Suprapubic skin (tissue), 4 donors: ENCODE data around the gene SRSF11.

Experiments used
- EP300 ChIP-seq: sonication (generic); formaldehyde crosslinking; IDR thresholded peaks from one replicate; pipeline ENCODE4 v1.6.1; 2017; ENCODE audit warnings: antibody characterized with exemption
- POLR2A ChIP-seq, 2 donors: fragments of 450-650 bp; IDR thresholded peaks; one replicate each; pipeline ENCODE4 v1.6.1; 2017; ENCODE audit warnings: antibody characterized with exemption in 2 of 2, mild to moderate bottlenecking in 2 of 2, moderate library complexity in 2 of 2
- POLR2AphosphoS5 ChIP-seq, 3 donors: sonication (generic); formaldehyde crosslinking; IDR thresholded peaks; one replicate each; pipeline ENCODE4 v1.6.1; 2017; ENCODE audit warnings: antibody characterized with exemption in 3 of 3
- TF ChIP-seq, protein P1 (sequence below), 2 donors: fragments of 200-600 bp in 1 of 2; fragments of 450-650 bp in 1 of 2; sonication (generic) in 1 of 2; IDR thresholded peaks; one replicate each; pipeline ENCODE4 v1.5.1; 2016 to 2019; ENCODE audit warnings: antibody characterized with exemption in 2 of 2, mild to moderate bottlenecking in 1 of 2, moderate library complexity in 1 of 2

DNA sequence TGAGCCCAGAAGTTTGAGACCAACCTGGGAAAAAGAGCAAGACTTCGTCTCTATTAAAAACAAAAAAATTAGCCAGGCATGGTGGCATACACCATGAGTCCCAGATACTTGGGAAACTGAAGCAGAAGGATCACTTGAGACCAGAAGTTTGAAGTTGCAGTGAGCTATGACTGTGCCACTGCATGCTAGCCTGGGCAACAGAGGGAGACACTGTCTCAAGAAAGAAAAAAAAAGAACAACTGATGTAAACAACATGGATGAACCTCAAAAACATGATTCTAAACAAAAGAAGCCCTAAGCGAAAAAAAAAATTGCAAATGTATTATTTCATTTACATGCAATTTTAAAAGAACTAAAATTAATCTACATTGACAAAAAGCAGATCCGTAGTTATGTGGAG is 24.8 kb upstream of the SRSF11 start:
- TF ChIP-seq, protein P1, sequence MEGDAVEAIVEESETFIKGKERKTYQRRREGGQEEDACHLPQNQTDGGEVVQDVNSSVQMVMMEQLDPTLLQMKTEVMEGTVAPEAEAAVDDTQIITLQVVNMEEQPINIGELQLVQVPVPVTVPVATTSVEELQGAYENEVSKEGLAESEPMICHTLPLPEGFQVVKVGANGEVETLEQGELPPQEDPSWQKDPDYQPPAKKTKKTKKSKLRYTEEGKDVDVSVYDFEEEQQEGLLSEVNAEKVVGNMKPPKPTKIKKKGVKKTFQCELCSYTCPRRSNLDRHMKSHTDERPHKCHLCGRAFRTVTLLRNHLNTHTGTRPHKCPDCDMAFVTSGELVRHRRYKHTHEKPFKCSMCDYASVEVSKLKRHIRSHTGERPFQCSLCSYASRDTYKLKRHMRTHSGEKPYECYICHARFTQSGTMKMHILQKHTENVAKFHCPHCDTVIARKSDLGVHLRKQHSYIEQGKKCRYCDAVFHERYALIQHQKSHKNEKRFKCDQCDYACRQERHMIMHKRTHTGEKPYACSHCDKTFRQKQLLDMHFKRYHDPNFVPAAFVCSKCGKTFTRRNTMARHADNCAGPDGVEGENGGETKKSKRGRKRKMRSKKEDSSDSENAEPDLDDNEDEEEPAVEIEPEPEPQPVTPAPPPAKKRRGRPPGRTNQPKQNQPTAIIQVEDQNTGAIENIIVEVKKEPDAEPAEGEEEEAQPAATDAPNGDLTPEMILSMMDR (IDR thresholded peaks at IDR 0.05), result no peak
- no peak for TF ChIP-seq POLR2A (IDR thresholded peaks at IDR 0.05)
- TF ChIP-seq POLR2AphosphoS5 (IDR thresholded peaks at IDR 0.05), result no peak
- no peak for TF ChIP-seq EP300
